ENCODE results near the gene RGS19. TPM values are rescaled to one million over a fixed set of nuclear protein-coding genes. Genes with fewer than 3 reads are reported as not detected.
A peak's percentile ranks its signal among the peaks of the same experiment; 100 is the strongest.

Gene RGS19
- total RNA-seq, 1 experiment from 2014 or later, result 33.6 TPM

DNA sequence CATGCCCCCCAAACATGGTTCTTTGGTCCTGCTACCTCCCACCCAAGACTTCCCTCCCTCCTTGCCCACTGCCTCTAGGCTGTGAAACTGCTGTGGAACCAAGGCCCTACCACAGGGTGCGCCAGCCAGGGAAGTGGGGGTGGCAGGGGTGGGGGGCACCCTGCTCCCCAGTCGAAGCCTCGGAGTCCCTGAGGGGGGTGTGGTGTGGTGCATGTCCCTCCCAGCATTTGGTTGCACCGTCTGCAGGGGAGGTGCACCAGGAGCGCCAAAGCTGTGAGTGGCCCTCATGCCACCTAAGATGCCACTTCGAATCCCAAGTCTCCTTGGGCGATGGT lies 1.8 kb downstream of the RGS19 start:
- DNase-seq (ENCODE audit: low read depth), result no peak

DNA sequence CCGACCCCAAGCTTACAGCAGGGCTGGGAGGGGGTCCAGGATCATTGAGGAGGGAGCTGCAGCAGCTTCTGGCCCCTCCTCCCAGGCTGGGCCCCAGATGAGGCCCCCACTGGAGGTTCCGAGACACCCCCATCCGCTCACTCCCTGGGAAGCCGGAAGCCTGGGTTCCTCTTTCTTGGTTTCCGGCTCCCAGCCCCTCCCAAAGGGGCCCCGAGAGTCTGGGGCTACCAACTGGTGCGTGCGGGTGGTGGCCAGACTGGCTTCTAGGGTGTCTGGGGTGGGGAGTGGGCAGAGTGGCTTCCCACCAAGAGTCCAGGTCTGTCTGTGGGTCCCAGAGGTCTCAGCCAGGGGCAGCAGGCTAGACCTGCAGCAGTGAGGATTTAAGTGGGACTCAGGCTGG lies 2.2 kb downstream of the RGS19 start:
- no peak for DNase-seq (ENCODE audit: low read depth)

GRCh38 chr20:64076061-64076997 lies 3.0 kb downstream of the RGS19 start:
- DNase-seq (ENCODE audit: low read depth), result no peak

DNA sequence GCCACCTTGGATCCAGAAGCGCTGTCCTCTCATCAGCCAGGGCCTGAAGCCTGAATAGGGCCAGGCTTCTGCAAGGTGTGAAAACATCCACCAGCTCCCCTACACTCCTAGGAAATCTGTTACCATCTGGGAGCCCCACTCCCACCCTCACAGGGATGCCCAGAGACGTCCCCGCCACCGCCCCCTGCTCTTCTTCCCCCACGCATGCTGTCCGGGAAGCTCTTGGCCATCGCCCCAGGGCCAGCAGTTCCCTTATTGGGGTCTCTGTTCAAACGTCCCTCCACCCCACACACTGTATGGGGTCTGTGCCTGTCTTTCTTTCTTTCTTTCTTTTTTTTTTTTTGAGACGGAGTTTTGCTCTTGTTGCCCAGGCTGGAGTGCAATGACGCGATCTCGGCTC lies 3.8 kb downstream of the RGS19 start:
- DNase-seq (ENCODE audit: low read depth), result no peak

DNA sequence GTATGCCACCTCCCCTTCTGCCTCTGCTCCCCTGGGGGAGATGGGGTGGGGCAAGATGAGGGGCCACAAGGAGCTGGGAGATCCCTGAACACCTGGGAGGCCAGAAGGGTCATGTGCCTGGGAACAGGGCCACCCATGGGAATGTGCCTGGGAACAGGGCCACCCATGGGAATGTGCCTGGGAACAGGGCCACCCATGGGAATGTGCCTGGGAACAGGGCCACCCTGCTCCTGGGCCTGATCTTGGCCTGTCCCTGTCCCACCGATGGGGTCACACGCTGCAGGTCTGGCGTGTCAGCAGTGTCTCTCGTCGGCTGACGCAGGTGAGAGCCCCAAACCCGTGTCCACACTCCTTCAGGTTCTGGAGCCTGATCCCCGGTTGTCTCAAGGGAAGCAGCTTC lies 4.4 kb downstream of the RGS19 start:
- DNase-seq (ENCODE audit: low read depth), result no peak

DNA sequence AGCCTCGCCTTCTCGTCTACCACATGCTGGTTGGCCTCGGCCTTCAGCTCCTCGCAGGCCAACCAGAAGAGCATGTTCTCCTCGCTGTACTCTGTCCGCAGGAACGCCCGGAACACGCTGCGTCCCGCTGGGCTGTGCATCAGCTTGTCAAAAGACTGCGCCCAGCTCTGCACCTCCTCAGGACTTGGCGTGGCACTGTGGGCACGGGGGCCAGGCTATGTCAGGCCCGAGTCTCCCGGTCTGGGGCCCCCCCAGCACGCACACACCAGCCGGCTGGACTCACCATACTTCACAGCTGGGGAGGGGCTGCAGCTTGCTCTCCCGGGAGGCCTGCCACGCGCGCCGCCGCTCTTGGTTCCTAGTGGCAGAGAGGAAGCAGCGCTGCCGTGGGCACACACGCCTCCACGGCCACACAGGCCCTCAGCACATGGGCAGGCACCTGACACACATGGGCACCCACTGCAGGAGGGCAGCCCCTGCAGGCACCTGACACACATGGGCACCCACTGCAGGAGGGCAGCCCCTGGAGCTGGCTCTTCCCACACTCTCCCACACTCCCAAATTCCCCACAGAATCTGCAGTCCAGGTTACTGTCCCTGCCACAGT lies 5.0 kb downstream of the RGS19 start:
- DNase-seq (ENCODE audit: low read depth), result no peak

GRCh38 chr20:64073476-64074183 lies 5.7 kb downstream of the RGS19 start:
- no peak for DNase-seq (ENCODE audit: low read depth)

DNA sequence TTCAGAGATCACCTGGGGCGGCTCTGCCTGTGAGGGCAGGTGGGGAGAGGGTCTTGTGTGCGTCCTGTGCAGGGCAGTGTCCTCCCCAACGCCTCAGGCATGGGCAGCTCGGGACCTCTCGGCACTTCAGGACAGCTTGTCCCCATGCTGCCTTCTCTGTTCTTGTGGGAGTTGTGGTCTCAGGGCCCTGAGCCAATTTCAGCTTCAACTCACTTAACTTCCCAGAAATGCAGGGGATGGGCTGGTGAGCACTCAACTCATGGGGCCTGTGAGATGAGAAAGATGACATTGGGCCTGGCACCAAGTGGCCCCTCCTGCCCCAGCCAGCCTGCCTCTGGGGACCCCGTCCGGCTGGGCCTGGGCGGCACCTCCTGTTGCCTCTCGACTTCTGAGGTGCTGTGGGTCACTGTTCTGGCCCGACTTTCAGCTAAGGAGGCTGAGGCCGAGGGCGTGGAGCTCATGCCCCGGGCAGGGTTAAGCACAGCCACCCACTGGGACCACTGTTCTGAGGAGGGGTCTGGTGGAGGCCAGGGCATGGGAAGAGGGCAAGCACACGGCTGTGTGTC lies 6.7 kb downstream of the RGS19 start:
- no peak for DNase-seq (ENCODE audit: low read depth)

- no peak for DNase-seq (ENCODE audit: low read depth)
These were observed 7.7 kb downstream of the RGS19 start for GRCh38 chr20:64071341-64072332.

DNA sequence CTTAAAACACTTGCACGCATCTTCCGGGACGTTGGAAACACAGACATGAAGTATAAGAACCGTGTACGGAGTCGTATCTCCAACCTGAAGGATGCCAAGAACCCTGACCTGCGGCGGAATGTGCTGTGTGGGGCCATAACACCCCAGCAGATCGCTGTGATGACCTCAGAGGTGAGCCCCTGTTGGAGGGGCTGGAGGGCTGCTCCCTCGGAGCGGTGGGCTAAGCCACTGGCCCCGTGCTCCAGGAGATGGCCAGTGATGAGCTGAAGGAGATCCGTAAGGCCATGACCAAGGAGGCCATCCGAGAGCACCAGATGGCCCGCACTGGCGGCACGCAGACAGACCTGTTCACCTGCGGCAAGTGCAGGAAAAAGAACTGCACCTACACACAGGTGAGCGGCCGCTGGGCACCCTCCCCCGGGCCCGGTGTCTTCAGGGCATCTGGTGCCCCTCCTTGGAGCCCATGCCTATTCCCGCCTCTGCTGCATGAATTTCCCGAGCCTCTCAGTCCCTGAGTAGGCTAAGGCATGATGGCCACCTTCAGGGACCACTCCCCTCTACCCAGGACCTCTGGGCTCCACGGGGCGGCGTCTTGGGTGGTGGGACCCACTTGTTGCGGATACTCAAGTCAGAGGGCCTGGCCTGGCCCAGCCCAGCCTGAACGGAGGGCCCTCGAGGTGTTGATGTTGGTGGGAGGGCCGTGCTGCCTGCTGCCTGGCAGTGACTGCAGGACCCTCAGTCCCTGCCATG lies 8.9 kb downstream of the RGS19 start:
- no peak for DNase-seq (ENCODE audit: low read depth)

- no peak for DNase-seq (ENCODE audit: low read depth)
These were observed 9.6 kb downstream of the RGS19 start for GRCh38 chr20:64069614-64070243.

DNA sequence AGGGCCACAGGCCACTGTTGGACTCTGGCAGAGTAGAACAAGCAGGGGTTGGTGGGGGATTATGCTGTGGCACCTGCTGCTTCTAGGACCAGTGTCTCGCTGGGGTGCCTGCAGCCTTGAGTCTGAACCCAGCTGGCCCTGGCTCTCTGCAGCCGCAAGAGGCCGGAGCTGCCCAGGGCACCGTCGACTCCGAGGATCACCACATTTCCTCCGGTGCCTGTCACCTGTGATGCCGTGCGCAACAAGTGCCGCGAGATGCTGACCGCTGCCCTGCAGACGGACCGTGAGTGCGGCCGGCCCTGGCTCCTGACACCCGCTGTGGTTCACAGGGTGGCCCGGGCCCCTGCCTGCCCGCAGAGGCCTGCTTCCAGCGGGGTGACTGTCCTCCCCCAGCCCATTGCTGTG lies 10.1 kb downstream of the RGS19 start:
- no peak for DNase-seq (ENCODE audit: low read depth)

GRCh38 chr20:64068386-64069208 lies 10.7 kb downstream of the RGS19 start:
- no peak for DNase-seq (ENCODE audit: low read depth)

GRCh38 chr20:64067733-64068307 lies 11.5 kb downstream of the RGS19 start:
- DNase-seq (ENCODE audit: low read depth), result no peak

GRCh38 chr20:64067005-64067632 lies 12.2 kb downstream of the RGS19 start:
- DNase-seq (ENCODE audit: low read depth), result no peak

DNA sequence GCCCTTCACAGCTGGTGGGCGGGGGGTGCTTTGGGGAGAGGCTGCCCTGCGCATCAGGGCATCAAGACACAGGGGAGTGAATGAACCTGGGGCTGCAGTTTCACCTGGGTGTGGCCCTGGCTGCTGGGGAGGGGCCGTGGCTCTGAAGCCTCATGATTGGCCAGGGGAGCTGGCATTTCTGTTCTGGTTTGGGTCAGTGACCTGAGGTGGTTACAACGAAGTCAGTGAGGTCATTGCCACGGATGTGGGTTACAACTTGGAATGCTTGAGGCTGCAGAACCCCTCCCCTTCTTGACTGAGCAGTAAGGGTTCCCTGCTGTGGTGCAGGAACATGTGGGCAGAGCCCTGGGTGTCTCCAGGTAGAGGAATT lies 13.4 kb downstream of the RGS19 start:
- DNase-seq (ENCODE audit: low read depth), result peak; percentile 99

DNA sequence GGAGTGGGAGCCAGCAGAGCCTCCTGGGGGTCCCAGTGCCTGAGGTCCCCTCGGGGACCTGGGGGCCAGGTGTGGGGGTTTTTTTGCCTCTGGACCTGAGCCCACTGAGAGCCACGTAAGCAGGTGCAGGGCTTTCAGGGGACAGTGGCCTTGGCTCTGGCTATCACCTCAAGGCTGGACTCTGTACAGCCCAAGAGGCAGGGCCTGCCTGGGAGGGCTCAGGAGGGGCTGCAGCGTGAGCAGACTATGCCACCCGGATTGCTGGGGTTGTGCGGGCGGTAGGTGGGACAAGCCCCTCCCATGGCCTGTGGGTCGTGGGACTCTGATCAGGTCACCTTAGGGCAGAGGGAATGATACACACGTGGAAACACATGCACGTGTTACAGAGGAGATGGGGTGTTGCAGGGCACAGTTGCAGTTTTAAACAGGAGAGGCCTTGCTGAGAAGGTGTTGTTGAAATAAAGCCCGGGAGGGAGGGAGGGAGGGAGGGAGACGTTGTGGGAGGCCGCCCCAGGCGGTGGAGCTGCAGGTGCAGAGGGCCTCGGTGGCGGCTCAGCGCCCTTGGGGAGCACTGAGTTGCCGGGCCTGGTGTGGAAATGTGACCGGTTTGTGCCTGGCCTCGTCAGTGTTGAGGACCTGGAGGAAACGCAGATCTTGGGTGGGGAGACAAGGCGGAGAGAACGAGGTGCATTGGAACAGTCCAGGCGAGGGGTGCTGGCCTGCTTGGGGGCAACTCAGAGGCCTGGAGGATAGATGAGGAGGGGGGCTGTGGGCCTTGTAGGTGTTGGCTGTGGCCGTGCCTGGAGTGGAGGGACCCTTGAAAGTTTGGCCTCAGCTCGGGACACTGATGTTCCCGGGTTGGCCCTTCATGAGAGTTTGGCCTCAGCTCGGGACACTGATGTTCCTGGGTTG lies 14.0 kb downstream of the RGS19 start:
- no peak for DNase-seq (ENCODE audit: low read depth)

Measured in M059J (cell line).